Kidney epithelial cell (primary cell): Measurements from ENCODE around the gene BIRC3. TPM values are rescaled to one million over a fixed set of nuclear protein-coding genes. Genes with fewer than 3 reads are reported as not detected.

Experiments
- DNase-seq: peaks from one replicate; pipeline ENCODE4 v3.0.0-alpha.2; 2010; ENCODE audit warnings: low read depth
- H3K27me3 ChIP-seq: 2 replicates; pipeline ENCODE4 v1.6.0; 2011; ENCODE audit warnings: low read length; ENCODE audit not compliant: control insufficient read depth, insufficient read depth
- H3K36me3 ChIP-seq: 2 replicates; pipeline ENCODE4 v1.5.1; 2011; ENCODE audit warnings: low read length; ENCODE audit not compliant: control insufficient read depth, insufficient read depth
- H3K4me3 ChIP-seq: 2 replicates; pipeline ENCODE4 v1.5.1; 2011; ENCODE audit warnings: low read depth, mild to moderate bottlenecking, control low read depth, low read length
- CTCF ChIP-seq: IDR thresholded peaks from 2 replicates; pipeline ENCODE4 v1.5.1; 2011; ENCODE audit warnings: mild to moderate bottlenecking, moderate library complexity, low read length, control low read depth, inconsistent platforms; ENCODE audit not compliant: insufficient read depth, poor library complexity, severe bottlenecking
- total RNA-seq: library from RNA; depleted of rRNA; stranded (reverse); fragments of >200 nt; gene quantifications from 2 replicates; pipeline ENCODE4 v1.2.3, GENCODE V29; 2015

BIRC3 gene
- total RNA-seq, 1 donor from 2014 or later: 10.0 TPM

- DNase-seq: no peak
- H3K4me3 ChIP-seq: peak overlapping the region; percentile 84
- TF ChIP-seq CTCF: no peak
- peaks cover 1% of the 10 kb centered on the region for H3K36me3 ChIP-seq
- H3K27me3 ChIP-seq: no peaks in the 10 kb centered on the region
These were observed 29.1 kb downstream of the BIRC3 start for GRCh38 chr11:102346456-102346747.

GRCh38 chr11:102346748-102347461, 29.6 kb downstream of the BIRC3 start, which contains the start of gene BIRC2:
BIRC2 (plus strand) TSS chr11:102347214; CDS start chr11:102349855, 2,641 bp downstream.
- H3K4me3 ChIP-seq: peak within 1 kb of the TSS; percentile 84
- peak; percentile 53 for DNase-seq
- H3K27me3 ChIP-seq: no peaks in the 10 kb centered on the region
- peak; percentile 65 for TF ChIP-seq CTCF
- peaks cover 1% of the 10 kb centered on the region for H3K36me3 ChIP-seq

- Histone ChIP-seq H3K27me3 (no peaks in the 10 kb centered on the region), H3K4me3 (peak overlapping the region; percentile 84), H3K36me3 (peaks cover 1% of the 10 kb centered on the region)
- no peak for TF ChIP-seq CTCF
- DNase-seq: no peak
These were observed 30.4 kb downstream of the BIRC3 start for GRCh38 chr11:102347462-102348370.

GRCh38 chr11:102357116-102357515, 39.8 kb downstream of the BIRC3 start:
- Histone ChIP-seq H3K36me3 (peaks cover 6% of the 10 kb centered on the region), H3K4me3 (no peak overlapping the region), H3K27me3 (no peaks in the 10 kb centered on the region)
- TF ChIP-seq CTCF: no peak
- no peak for DNase-seq

- DNase-seq: no peak
- Histone ChIP-seq H3K4me3 (no peak overlapping the region), H3K36me3 (peaks cover 6% of the 10 kb centered on the region), H3K27me3 (no peaks in the 10 kb centered on the region)
- no peak for TF ChIP-seq CTCF
These were observed 42.1 kb downstream of the BIRC3 start for GRCh38 chr11:102359372-102359771.
